HG03565 (cell line): Measurements from ENCODE around the gene ANKIB1.
"Not testable (repeated sequence)": the region's sequence is repeated elsewhere in the genome, so short reads cannot be mapped to it uniquely, and the experiment has no call there.

ENCODE experiments used
- ATAC-seq: cut with Tn5 transposase; IDR thresholded peaks from one replicate; pipeline ENCODE4 v1.9.1; 2021; ENCODE audit warnings: mild to moderate bottlenecking, moderate library complexity; ENCODE audit not compliant: unreplicated experiment

Gene ANKIB1

GRCh38 chr7:92245487-92246359 is at the start of gene ANKIB1, which contains the start of gene KRIT1:
Gene ANKIB1 (plus strand): TSS chr7:92245974. CDS start chr7:92294979, 49,005 bp downstream.
Gene KRIT1 (minus strand): TSS chr7:92245914. CDS start chr7:92242135, 3,779 bp downstream.
- ATAC-seq: peak; percentile 50

- no peak for ATAC-seq
Observed at GRCh38 chr7:92200791-92201190, 45.0 kb upstream of the ANKIB1 start.

GRCh38 chr7:92205987-92206386 is 39.8 kb upstream of the ANKIB1 start:
- no peak for ATAC-seq

- ATAC-seq: no peak
Observed at GRCh38 chr7:92206672-92207071, 39.1 kb upstream of the ANKIB1 start.

- no peak for ATAC-seq
Observed at GRCh38 chr7:92221766-92222165, 24.0 kb upstream of the ANKIB1 start.

- no peak for ATAC-seq
Observed at GRCh38 chr7:92226981-92227380, 18.8 kb upstream of the ANKIB1 start.

GRCh38 chr7:92228100-92228499 is 17.7 kb upstream of the ANKIB1 start:
- no peak for ATAC-seq

GRCh38 chr7:92228742-92229141 is 17.0 kb upstream of the ANKIB1 start:
- no peak for ATAC-seq

- ATAC-seq: no peak
Observed at GRCh38 chr7:92230547-92230946, 15.2 kb upstream of the ANKIB1 start.

- no peak for ATAC-seq
Observed at GRCh38 chr7:92242972-92243371, 2.8 kb upstream of the ANKIB1 start.

GRCh38 chr7:92244808-92245486 is 827 bp upstream of the ANKIB1 start:
- peak; percentile 5 for ATAC-seq

- peak; percentile 18 for ATAC-seq
Observed at GRCh38 chr7:92246360-92247101, 757 bp downstream of the ANKIB1 start.

GRCh38 chr7:92250603-92251002 is 4.8 kb downstream of the ANKIB1 start:
- ATAC-seq: no peak

GRCh38 chr7:92251181-92251580 is 5.4 kb downstream of the ANKIB1 start:
- ATAC-seq: no peak

GRCh38 chr7:92253251-92253650 is 7.5 kb downstream of the ANKIB1 start:
- ATAC-seq: no peak

- ATAC-seq: not testable (repeated sequence)
Observed at GRCh38 chr7:92254800-92255199, 9.0 kb downstream of the ANKIB1 start.

- no peak for ATAC-seq
Observed at GRCh38 chr7:92255308-92255707, 9.5 kb downstream of the ANKIB1 start.

GRCh38 chr7:92259062-92259461 is 13.3 kb downstream of the ANKIB1 start:
- no peak for ATAC-seq

- no peak for ATAC-seq
Observed at GRCh38 chr7:92259610-92260247, 14.0 kb downstream of the ANKIB1 start.

GRCh38 chr7:92260248-92260781 is 14.5 kb downstream of the ANKIB1 start:
- no peak for ATAC-seq
